Ishikawa (cell line): ENCODE measurements around the gene MYOZ2.

Source experiments
- CEBPB ChIP-seq: IDR thresholded peaks from 2 replicates; pipeline ENCODE4 v1.6.1; 2012
- FOXM1 ChIP-seq: IDR thresholded peaks from 2 replicates; pipeline ENCODE4 v1.6.1; 2012; ENCODE audit warnings: low read depth, borderline replicate concordance
- MAX ChIP-seq: IDR thresholded peaks from 2 replicates; pipeline ENCODE4 v1.6.1; 2012
- RAD21 ChIP-seq: IDR thresholded peaks from 2 replicates; pipeline ENCODE4 v1.6.1; 2012; ENCODE audit warnings: low read depth
- TAF1 ChIP-seq: IDR thresholded peaks from 2 replicates; pipeline ENCODE4 v1.6.1; 2012; ENCODE audit warnings: low read depth, mild to moderate bottlenecking
- USF1 ChIP-seq: IDR thresholded peaks from 2 replicates; pipeline ENCODE4 v1.6.1; 2012

GRCh38 chr4:119231491-119231890, 95.9 kb downstream of the MYOZ2 start:
- TF ChIP-seq RAD21 (no peak), MAX (no peak), CEBPB (no peak), TAF1 (no peak), USF1 (no peak), FOXM1 (no peak)
